HL-60 (cell line): ENCODE data around the gene NOVA2.

Experiments used
- DNase-seq, 2 experiments: peaks; one replicate each; pipeline ENCODE4 v3.0.0-alpha.2; 2010 to 2020; ENCODE audit warnings: low read depth in 1 of 2, low spot score in 1 of 2
- H3K27ac ChIP-seq: fragments of 250-450 bp; sonication (Bioruptor Pico); replicated peaks from 2 replicates; pipeline ENCODE4 v1.5.1; 2020; ENCODE audit warnings: mild to moderate bottlenecking, moderate library complexity
- H3K27me3 ChIP-seq: fragments of 250-450 bp; sonication (Bioruptor Pico); 2 replicates; pipeline ENCODE4 v1.5.1; 2021; ENCODE audit warnings: mild to moderate bottlenecking, moderate library complexity; ENCODE audit not compliant: insufficient read depth, poor library complexity, severe bottlenecking
- H3K4me3 ChIP-seq: replicated peaks from 2 replicates; pipeline ENCODE4 v1.5.1; 2011; ENCODE audit warnings: mild to moderate bottlenecking, control low read depth, low read length; ENCODE audit not compliant: insufficient read depth
- CTCF ChIP-seq: IDR thresholded peaks from one replicate; pipeline ENCODE4 v1.5.1; 2011; ENCODE audit warnings: low read length, control low read depth, inconsistent platforms; ENCODE audit not compliant: insufficient read depth
- GABPA ChIP-seq: IDR thresholded peaks from 2 replicates; pipeline ENCODE4 v1.6.1; 2012; ENCODE audit warnings: low read depth
- POLR2AphosphoS5 ChIP-seq: IDR thresholded peaks from 2 replicates; pipeline ENCODE4 v1.6.1; 2012; ENCODE audit warnings: low read depth
- REST ChIP-seq: IDR thresholded peaks from 2 replicates; pipeline ENCODE4 v1.6.1; 2012; ENCODE audit warnings: low read depth; ENCODE audit not compliant: insufficient replicate concordance
- SPI1 ChIP-seq: IDR thresholded peaks from 2 replicates; pipeline ENCODE4 v1.6.1; 2012; ENCODE audit warnings: low read depth, mild to moderate bottlenecking, borderline replicate concordance

The NOVA2 gene

GRCh38 chr19:45913874-45914830, 59.5 kb downstream of the NOVA2 start, which contains the start of gene NANOS2:
TSS of gene NANOS2 (minus strand) at chr19:45914778. CDS start at chr19:45914693, 85 bp downstream.
- no peak for DNase-seq
- Histone ChIP-seq H3K4me3 (no peak within 1 kb of the TSS), H3K27me3 (no peaks in the 10 kb centered on the region), H3K27ac (no peak within 1 kb of the TSS)
- TF ChIP-seq POLR2AphosphoS5 (no peak), GABPA (no peak), CTCF (no peak), REST (no peak), SPI1 (no peak)

GRCh38 chr19:45911291-45911690, 62.4 kb downstream of the NOVA2 start:
- Histone ChIP-seq H3K27ac (no peak overlapping the region), H3K27me3 (no peaks in the 10 kb centered on the region), H3K4me3 (no peak overlapping the region)
- TF ChIP-seq POLR2AphosphoS5 = no peak
- no peak for TF ChIP-seq GABPA
- no peak for TF ChIP-seq REST
- no peak for TF ChIP-seq CTCF
- TF ChIP-seq SPI1 = no peak
- no peak for DNase-seq

- no peak for DNase-seq
- TF ChIP-seq REST = no peak
- no peak for TF ChIP-seq GABPA
- no peak for TF ChIP-seq POLR2AphosphoS5
- no peak for TF ChIP-seq SPI1
- no peak for TF ChIP-seq CTCF
- Histone ChIP-seq H3K4me3 (no peak overlapping the region), H3K27ac (no peak overlapping the region), H3K27me3 (no peaks in the 10 kb centered on the region)
Measured at GRCh38 chr19:45908956-45909355, 64.7 kb downstream of the NOVA2 start.
